GM19328 (cell line): Measurements from ENCODE around the gene ST6GAL1.
"Not testable (repeated sequence)": the region's sequence is repeated elsewhere in the genome, so short reads cannot be mapped to it uniquely, and the experiment has no call there.

ENCODE experiments used
- ATAC-seq: cut with Tn5 transposase; IDR thresholded peaks from one replicate; pipeline ENCODE4 v1.9.1; 2021; ENCODE audit warnings: mild to moderate bottlenecking, moderate library complexity; ENCODE audit not compliant: unreplicated experiment

Gene ST6GAL1

GRCh38 chr3:186966406-186966805, 36.1 kb downstream of the ST6GAL1 start:
- ATAC-seq, result no peak

- ATAC-seq, result not testable (repeated sequence)
Observed at GRCh38 chr3:186967236-186967635, 36.9 kb downstream of the ST6GAL1 start.

GRCh38 chr3:186967686-186968085, 37.4 kb downstream of the ST6GAL1 start:
- ATAC-seq, result no peak

- ATAC-seq, result no peak
Observed at GRCh38 chr3:186969607-186970006, 39.3 kb downstream of the ST6GAL1 start.

- not testable (repeated sequence) for ATAC-seq
Observed at GRCh38 chr3:186971106-186971505, 40.8 kb downstream of the ST6GAL1 start.

- ATAC-seq, result no peak
Observed at GRCh38 chr3:186971578-186971977, 41.3 kb downstream of the ST6GAL1 start.

- no peak for ATAC-seq
Observed at GRCh38 chr3:186973702-186974101, 43.4 kb downstream of the ST6GAL1 start.

- no peak for ATAC-seq
Observed at GRCh38 chr3:186974824-186975313, 44.5 kb downstream of the ST6GAL1 start.

GRCh38 chr3:186975726-186976125, 45.4 kb downstream of the ST6GAL1 start:
- ATAC-seq, result no peak

GRCh38 chr3:186976837-186977750, 46.8 kb downstream of the ST6GAL1 start:
- ATAC-seq, result no peak

GRCh38 chr3:186978712-186979111, 48.4 kb downstream of the ST6GAL1 start:
- no peak for ATAC-seq

GRCh38 chr3:186979852-186980251, 49.5 kb downstream of the ST6GAL1 start:
- no peak for ATAC-seq

GRCh38 chr3:186980989-186981388, 50.7 kb downstream of the ST6GAL1 start:
- ATAC-seq, result no peak

GRCh38 chr3:186983659-186984058, 53.3 kb downstream of the ST6GAL1 start:
- no peak for ATAC-seq

- ATAC-seq, result no peak
Observed at GRCh38 chr3:186984064-186984463, 53.7 kb downstream of the ST6GAL1 start.

- peak; percentile 61 for ATAC-seq
Observed at GRCh38 chr3:186985661-186986364, 55.5 kb downstream of the ST6GAL1 start.

- no peak for ATAC-seq
Observed at GRCh38 chr3:186986406-186986805, 56.1 kb downstream of the ST6GAL1 start.

GRCh38 chr3:186986816-186987215, 56.5 kb downstream of the ST6GAL1 start:
- ATAC-seq, result no peak

GRCh38 chr3:186988806-186989205, 58.5 kb downstream of the ST6GAL1 start:
- ATAC-seq, result peak; percentile 48

GRCh38 chr3:186989429-186989828, 59.1 kb downstream of the ST6GAL1 start:
- ATAC-seq, result no peak

GRCh38 chr3:186990277-186990676, 60.0 kb downstream of the ST6GAL1 start:
- ATAC-seq, result no peak

GRCh38 chr3:186990878-186991308, 60.6 kb downstream of the ST6GAL1 start:
- no peak for ATAC-seq
